NCI-H748 treated with DMSO at 0.1 percent for 48 hours (cell line): ENCODE results near the gene ZNF689.
"Not testable (repeated sequence)": the region's sequence is repeated elsewhere in the genome, so short reads cannot be mapped to it uniquely, and the experiment has no call there.

Experiments
- DNase-seq: peaks from one replicate; lab custom pipeline; 2025; lab: John Stamatoyannopoulos, UW

The ZNF689 gene

DNA sequence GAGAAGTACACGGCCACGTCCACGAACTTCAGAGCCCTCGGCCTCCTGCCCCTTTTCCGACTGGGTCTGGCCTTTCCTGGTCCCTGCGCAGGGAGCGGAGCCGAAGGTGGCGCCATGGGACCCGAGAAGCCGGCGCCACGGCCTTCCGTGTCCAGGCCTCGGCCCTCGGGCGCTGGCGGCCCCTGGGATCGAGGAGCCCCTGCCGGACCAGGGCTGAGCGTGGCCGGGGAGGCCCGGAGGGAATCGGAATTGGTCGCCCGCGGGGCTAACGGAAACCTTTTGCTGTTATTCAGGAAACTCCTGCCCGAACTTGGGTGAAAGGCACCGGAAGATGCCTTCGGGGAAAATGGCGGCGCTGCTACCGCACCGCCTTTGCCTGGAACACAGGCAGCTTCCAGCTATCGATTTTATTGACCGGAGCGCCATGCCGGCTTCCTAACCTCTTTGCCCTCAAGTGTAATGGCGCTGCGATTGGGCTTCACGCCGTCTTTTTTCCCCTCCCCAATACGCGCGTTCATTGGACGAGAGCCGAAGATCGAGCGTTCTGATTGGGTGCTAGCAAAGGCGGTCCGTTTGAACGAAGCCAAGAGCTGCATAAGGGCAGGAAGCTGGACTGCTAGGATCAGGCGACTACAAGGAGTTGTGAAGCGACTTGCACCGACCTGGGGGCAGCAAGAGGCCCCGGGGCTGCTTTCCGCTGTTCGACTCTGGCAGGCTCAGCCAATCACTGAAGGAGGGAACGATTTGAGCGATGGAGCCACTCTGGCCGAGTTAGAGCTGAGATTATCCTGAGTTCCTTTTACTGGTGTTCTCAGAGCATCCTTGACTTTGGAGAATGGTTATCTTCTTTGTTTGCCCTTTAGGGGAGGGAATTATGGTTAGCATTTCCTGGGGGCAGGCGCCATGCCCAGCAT is at the start of gene ZNF689:
ZNF689 (minus strand) TSS at position 464 of the 914 bp plus-strand sequence; CDS start at position 116, 348 bp downstream.
- DNase-seq = peak; percentile 83

GRCh38 chr16:30658731-30659506 is 48.7 kb upstream of the ZNF689 start:
- peak; percentile 88 for DNase-seq

- peak; percentile 94 for DNase-seq
Observed at GRCh38 chr16:30657866-30658730, 47.9 kb upstream of the ZNF689 start, which contains the start of gene FBRS. Gene FBRS (plus strand): TSS chr16:30658431. CDS start chr16:30659519, 1,088 bp downstream.

DNA sequence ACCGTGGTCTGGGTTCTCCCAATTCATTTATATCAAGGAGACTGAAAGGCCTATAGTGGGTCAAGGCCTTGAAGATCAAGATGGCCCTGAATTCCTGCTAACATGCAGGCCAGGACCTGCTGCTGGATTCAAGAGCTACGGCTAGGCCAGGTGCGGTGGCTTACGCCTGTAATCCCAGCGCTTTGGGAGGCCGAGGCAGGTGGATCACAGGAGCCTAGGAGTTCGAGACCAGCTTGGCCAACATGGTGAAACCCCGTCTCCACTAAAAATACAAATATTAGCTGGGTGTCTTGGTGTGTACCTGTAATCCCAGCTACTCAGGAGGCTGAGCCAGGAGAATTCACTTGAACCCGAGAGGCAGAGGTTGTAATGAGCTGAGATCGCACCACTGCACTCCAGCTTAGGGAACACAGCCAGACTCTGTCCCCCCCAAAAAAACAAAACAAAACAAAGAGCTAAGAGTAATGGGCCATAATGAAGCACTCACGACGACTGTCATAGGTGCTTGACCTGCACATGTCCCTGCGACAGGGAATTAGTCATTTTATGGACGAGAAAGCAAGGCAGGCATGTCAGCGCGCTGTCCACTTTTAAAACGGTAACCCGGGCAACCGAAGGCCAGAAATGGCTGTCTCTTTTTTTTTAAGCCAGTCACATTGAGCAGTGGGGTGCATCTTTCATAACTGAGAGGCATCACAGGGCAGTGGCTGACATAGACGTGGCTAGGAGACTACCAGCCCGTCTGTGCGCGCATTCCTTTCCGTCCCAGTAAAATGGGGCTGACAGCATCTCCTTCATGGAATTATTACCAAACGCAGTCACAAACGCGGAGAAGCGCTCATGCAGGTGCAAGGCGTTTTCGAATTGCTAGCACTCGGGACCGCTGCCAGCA is 47.0 kb upstream of the ZNF689 start:
- DNase-seq = no peak

DNA sequence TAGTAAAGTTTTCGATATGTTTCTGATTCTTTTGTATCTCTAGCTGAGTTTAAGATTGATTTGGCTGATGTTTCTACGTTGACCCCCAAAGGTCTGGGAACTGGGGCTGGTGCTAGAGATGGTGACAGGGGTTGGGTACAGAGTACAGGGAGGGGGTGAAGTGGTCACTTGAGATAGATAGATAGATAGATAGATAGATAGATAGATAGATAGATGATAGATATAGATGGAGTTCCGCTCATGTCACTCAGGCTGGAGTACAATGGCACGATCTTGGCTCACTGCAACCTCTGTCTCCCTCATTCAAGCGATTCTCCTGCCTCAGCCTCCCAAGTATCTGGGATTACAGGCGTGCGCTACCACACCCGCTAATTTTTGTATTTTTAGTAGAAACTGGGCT is 46.2 kb upstream of the ZNF689 start:
- DNase-seq = no peak

DNA sequence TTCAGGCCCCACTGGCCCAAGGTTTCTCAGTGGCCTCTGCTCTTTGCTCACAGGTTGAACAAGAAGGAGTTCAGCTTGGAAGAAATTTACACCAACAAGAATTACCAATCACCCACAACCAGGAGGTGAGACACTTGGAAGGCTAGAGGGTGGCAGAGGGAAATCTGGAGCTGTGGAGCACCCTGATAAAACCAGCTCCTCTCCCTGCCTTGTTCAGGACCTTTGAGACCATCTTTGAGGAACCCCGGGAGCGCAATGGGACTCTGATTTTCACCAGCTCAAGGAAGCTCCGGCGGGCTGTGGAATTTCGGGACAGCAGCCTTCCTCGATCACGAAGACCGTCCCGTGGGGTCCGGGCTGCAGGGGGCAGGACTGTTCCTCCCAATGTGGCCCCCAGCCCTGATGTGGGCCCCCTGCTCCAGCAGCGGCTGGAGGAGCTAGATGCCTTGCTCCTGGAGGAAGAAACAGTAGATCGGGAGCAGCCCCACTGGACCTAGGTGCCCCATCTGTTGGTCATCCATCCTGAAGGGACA is 45.7 kb upstream of the ZNF689 start:
- DNase-seq = no peak

- DNase-seq = no peak
Observed at GRCh38 chr16:30654856-30655255, 44.7 kb upstream of the ZNF689 start.

GRCh38 chr16:30652718-30653117 is 42.5 kb upstream of the ZNF689 start:
- no peak for DNase-seq

DNA sequence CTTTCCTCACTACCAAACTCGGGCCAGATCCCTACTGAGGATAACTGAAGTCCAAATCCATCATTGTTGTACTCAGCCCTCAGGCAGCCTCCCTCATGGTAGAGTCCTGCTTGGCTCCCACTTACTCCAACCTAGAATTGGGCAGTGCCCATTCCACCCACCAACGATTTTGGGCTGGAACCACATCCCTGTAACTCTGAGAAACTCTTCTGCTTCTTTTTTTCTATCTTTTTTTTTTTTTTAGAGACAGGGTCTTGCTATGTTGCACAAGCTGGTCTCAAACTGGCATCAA is 41.8 kb upstream of the ZNF689 start:
- no peak for DNase-seq

DNA sequence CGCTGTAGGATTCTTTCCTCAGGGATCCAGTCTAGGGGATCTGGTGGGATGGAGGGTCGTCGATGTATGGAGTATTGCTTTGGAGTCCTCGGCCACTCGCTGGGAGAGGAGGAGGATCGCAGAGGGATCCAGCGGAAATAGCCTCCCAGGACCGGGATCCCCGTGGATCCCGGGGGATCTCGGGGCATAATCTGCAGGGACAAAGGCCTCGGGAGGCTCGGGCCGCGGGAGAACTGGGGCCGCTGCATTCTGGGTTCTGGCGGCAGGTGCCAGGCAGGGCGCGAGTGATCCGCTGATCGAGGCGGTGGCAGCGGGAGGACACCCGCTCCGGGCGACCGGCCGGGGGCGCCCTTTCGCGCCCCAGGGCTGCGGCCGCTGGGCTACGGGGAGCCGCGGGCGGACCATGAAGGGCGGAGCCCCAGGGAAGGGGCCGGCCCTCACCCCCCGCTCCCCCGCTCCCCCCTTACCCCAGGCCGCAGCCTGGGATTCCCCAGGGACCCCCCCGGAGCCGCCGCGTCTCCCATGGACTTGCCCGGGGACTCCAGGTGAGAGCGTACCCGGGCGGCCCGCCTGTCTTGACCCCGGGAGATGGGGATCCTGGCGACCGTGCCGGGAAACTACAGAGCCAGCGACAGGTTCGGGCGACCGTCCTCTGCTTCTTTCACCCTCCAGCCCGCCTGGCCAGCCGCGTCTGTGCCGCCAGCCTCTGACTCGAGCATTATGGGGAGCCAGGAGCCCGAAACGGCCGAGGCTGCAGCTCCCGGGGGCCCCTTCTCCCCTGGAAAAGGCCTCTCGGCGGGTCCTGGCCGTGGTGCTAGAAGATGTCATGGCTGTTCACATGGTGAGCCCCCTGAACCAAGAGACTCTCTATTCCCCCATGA is 41.2 kb upstream of the ZNF689 start:
- DNase-seq = no peak

DNA sequence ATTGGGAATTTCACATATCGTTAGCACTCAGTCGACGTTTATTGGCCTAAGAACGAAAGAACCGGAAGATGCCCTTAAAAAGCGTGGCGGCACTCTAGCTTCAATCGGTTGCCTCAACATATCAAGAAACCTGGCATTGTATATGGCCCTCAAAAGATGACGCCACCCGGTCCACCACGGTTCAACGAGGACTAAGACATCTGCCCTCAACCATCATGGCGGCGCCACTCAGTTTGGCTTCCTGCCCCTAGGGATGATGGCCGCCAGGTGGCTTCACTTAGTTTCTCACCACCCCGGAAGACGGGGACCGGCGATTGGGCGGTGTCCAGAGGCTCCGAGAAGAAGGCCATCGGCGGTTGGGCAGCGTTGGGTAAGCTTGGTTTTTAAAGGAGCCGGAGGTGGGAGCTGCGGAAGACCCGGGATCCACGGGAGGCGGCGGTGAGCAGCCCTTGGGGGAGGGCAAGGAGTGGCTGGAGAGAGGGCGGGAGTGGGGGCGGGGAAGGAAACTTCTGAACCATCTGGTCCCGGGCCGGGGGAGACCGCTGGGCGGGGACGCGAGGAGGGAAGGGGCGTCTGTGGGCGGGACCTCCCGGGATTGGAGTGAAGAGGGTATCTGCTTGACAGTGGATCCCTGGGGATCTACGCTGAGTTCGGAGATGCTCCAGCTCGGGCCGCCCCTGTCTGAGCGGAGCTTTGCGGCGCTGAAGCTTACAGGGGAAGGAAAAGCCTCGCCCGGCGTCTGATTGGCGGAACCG is 40.4 kb upstream of the ZNF689 start, which contains the start of gene PRR14:
PRR14 (plus strand) TSS at position 592 of the 755 bp plus-strand sequence. CDS start 686 bp downstream, outside the sequence.
- DNase-seq = peak; percentile 93

DNA sequence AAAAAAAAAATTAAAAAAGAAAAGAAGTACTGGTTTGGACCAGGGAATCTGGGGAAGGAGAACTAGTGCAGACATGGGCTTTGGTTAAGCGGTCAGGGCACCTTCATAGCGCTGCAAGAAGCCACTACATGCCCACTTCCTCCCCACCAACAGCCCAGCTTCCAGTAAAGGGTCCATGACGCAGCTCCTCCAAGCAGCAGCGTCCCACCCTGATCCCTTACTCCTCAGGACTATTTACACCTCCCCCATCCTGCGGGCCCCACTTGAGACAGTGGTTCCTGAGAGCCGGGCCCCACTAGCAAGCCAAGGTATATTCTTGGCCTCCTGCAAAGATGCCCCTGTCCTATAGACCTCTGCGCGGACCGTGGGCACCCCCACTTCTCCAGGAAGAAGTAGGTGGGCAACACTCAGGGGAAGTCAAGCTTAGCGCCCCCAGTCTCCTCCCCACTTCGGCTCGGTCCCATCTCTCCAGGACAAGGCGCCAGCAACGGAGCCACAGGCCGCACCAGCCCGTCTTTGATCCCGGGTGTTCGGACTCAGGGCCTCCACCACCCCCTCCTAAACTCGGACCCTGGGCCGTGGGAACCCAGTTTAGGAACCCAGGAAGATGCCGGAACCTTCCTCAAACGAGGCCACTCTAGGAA is 39.7 kb upstream of the ZNF689 start:
- DNase-seq = no peak

- no peak for DNase-seq
Observed at GRCh38 chr16:30647274-30647571, 37.0 kb upstream of the ZNF689 start.

DNA sequence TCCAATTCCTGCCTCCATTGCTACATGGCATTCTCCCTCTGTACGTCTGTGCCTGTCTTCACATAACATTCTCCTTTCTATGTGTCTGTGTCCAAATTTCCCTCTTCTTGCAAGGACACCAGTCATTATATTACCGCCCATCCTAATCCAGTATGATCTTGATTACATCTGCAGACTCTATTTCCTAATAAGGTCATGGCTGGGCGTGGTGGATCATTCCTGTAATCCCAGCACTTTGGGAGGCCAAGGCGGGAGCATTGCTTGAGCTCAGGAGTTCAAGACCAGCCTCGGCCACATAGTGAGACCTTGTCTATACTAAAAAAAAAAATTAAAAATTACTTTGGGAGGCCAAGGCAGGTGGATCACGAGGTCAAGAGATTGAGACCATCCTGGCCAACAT is 35.5 kb upstream of the ZNF689 start:
- DNase-seq = no peak

GRCh38 chr16:30644334-30644830 is 34.2 kb upstream of the ZNF689 start:
- no peak for DNase-seq

DNA sequence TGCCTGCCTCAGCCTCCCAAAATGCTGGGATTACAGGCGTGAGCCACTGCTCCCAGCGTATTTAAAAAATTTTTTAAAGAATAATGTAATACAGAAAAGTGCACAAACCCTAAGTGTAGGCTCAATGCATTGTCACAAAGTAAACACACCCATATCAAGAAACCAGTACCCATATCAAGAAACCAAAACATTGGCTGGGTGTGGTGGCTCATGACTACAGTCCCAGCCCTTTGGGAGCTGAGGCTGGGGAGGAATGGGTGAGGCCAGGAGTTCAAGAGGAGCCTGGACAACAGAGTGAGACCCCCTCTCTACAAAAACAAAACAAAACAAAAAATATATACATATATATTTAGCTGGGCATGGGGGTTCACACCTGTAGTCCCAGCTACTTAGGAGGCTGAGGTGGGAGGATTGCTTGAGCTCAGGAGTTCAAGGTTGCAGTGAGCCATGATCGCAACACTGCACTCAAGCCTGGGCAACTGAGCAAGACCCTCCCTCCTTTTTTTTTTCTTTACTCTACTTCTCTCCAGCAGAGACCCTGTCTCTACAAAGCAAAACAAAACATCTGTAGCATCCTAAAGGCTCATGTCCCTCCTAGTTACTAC is 31.3 kb upstream of the ZNF689 start:
- no peak for DNase-seq

GRCh38 chr16:30637944-30638343 is 27.8 kb upstream of the ZNF689 start:
- DNase-seq = no peak

GRCh38 chr16:30637139-30637538 is 26.9 kb upstream of the ZNF689 start:
- DNase-seq = not testable (repeated sequence)
